Ovary (tissue), 3 donors: ENCODE measurements around the gene SLCO6A1.

Experiments used
- CTCF ChIP-seq, 3 donors: fragments of 450-650 bp in 2 of 3; fragments of 200-600 bp in 1 of 3; IDR thresholded peaks; one replicate each; pipeline versions ENCODE4 v1.5.1 to v1.8.0; 2016 to 2022; ENCODE audit warnings: antibody characterized with exemption in 3 of 3, mild to moderate bottlenecking in 1 of 3
- EP300 ChIP-seq: sonication (generic); formaldehyde crosslinking; IDR thresholded peaks from one replicate; pipeline ENCODE4 v1.6.1; 2017; ENCODE audit warnings: antibody characterized with exemption
- POLR2A ChIP-seq: fragments of 450-650 bp; IDR thresholded peaks from one replicate; pipeline ENCODE4 v1.6.1; 2017; ENCODE audit warnings: antibody characterized with exemption, mild to moderate bottlenecking, moderate library complexity
- donor health status: DM: no; HTN: no; CAD: no.

GRCh38 chr5:102537011-102537410 is 38.2 kb upstream of the SLCO6A1 start:
- TF ChIP-seq POLR2A = no peak
- TF ChIP-seq CTCF (IDR thresholded peaks at IDR 0.05) = no peak
- TF ChIP-seq EP300 = no peak
